Measurements from ENCODE around the gene NUDT19. TPM values are rescaled to one million over a fixed set of nuclear protein-coding genes. Genes with fewer than 3 reads are reported as not detected.

Gene NUDT19
- total RNA-seq, 1 donor from 2014 or later: 5.3 TPM

DNA sequence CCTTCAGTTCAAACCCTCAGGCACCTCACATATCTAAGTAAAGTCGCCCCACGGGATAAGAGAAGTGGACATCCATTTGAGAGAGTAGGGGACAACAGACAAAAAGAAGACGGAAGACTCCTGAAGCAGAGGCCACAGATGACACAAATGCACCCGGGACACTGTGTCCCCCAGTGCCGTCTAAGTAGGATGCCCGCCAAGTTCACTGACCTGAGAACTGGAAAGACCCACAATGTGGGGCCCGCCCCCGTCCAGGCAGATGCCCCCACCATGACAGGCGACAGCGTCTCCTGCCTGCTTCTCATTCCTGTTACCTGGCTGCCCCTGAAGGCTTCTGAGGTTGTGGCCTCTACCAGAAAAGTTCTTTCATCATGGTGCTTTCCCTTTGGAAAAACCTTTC, 33.5 kb upstream of the NUDT19 start:
- Mint-ChIP-seq H3K9me3 (ENCODE audit: unreplicated experiment) (no peaks in the 10 kb centered on the region), H3K27ac (ENCODE audit: unreplicated experiment) (no peak overlapping the region), H3K4me3 (ENCODE audit: unreplicated experiment) (no peak overlapping the region), H3K27me3 (ENCODE audit: unreplicated experiment) (peaks cover 3% of the 10 kb centered on the region), H3K36me3 (ENCODE audit: low read depth, unreplicated experiment) (no peaks in the 10 kb centered on the region), H3K4me1 (ENCODE audit: unreplicated experiment) (no peaks in the 10 kb centered on the region)
- no peak for DNase-seq (ENCODE audit: low spot score)
- TF ChIP-seq, protein P1, sequence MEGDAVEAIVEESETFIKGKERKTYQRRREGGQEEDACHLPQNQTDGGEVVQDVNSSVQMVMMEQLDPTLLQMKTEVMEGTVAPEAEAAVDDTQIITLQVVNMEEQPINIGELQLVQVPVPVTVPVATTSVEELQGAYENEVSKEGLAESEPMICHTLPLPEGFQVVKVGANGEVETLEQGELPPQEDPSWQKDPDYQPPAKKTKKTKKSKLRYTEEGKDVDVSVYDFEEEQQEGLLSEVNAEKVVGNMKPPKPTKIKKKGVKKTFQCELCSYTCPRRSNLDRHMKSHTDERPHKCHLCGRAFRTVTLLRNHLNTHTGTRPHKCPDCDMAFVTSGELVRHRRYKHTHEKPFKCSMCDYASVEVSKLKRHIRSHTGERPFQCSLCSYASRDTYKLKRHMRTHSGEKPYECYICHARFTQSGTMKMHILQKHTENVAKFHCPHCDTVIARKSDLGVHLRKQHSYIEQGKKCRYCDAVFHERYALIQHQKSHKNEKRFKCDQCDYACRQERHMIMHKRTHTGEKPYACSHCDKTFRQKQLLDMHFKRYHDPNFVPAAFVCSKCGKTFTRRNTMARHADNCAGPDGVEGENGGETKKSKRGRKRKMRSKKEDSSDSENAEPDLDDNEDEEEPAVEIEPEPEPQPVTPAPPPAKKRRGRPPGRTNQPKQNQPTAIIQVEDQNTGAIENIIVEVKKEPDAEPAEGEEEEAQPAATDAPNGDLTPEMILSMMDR (IDR thresholded peaks at IDR 0.05; ENCODE audit: unreplicated experiment): no peak

DNA sequence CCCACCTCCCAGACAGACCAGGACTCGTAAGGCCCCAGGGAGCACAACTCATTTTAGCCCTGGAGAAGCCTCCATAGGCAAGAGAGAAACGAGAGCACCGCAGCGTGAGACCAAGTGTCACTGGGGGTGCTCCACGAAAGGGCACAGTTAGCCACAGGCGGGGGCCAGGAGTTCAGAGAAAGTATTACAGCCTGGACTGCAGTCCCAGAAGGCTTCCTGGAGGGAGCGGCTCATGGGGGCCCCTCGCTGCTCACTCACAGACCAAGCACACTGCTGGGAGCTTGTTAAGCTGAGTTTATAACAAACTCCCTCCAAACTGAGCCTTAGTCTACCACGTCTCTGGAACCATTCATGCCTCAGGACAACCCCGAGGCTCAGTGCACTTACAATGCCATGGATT, 33.1 kb upstream of the NUDT19 start:
- DNase-seq (ENCODE audit: low spot score): no peak
- Mint-ChIP-seq H3K36me3 (ENCODE audit: low read depth, unreplicated experiment) (no peaks in the 10 kb centered on the region), H3K4me1 (ENCODE audit: unreplicated experiment) (no peaks in the 10 kb centered on the region), H3K4me3 (ENCODE audit: unreplicated experiment) (no peak overlapping the region), H3K27me3 (ENCODE audit: unreplicated experiment) (peaks cover 3% of the 10 kb centered on the region), H3K27ac (ENCODE audit: unreplicated experiment) (no peak overlapping the region), H3K9me3 (ENCODE audit: unreplicated experiment) (no peaks in the 10 kb centered on the region)
- TF ChIP-seq, protein P1 (IDR thresholded peaks at IDR 0.05; ENCODE audit: unreplicated experiment): no peak

DNA sequence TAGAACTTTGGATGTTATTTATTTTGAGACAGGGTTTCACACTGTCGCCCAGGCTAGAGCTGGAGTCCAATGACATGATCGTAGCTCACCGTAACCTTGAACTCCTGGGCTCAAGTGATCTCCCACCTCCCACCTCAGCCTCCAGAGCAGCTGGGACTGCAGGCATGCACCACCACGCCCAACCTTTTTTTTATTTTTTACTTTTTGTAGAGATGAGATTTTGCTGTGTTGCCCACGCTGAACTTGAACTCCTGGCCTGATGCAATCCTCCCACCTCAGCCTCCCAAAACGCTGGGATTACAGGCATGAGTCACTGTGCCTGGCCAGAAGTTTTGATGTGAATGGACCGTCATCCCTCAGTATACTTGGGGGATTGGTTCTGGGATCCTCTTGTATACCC, 30.3 kb upstream of the NUDT19 start:
- DNase-seq (ENCODE audit: low spot score): no peak
- Mint-ChIP-seq H3K4me3 (ENCODE audit: unreplicated experiment) (no peak overlapping the region), H3K36me3 (ENCODE audit: low read depth, unreplicated experiment) (no peaks in the 10 kb centered on the region), H3K4me1 (ENCODE audit: unreplicated experiment) (no peaks in the 10 kb centered on the region), H3K9me3 (ENCODE audit: unreplicated experiment) (no peaks in the 10 kb centered on the region), H3K27ac (ENCODE audit: unreplicated experiment) (no peak overlapping the region), H3K27me3 (ENCODE audit: unreplicated experiment) (no peaks in the 10 kb centered on the region)
- TF ChIP-seq, protein P1 (IDR thresholded peaks at IDR 0.05; ENCODE audit: unreplicated experiment): no peak

DNA sequence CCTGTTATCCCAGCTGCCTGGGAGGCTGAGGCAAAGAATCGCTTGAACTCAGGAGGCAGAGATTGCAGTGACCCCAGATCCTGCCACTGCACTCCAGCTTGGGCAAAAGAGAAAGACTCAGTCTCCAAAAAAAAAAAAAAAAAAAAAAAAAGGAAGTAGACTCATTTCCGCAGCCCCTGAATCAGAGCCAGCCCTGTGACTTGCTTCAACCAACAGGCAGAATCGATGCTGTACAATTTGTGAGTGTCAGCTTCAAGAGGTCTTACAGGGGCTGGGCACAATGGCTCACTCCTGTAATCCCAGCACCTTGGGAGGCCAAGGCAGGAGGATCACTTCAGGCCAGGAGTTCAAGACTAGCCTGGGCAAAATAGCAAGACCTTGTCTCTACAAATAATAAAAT, 29.4 kb upstream of the NUDT19 start:
- TF ChIP-seq, protein P1 (IDR thresholded peaks at IDR 0.05; ENCODE audit: unreplicated experiment): no peak
- H3K4me1 Mint-ChIP-seq (ENCODE audit: unreplicated experiment): no peaks in the 10 kb centered on the region
- H3K4me3 Mint-ChIP-seq (ENCODE audit: unreplicated experiment): no peak overlapping the region
- no peaks in the 10 kb centered on the region for H3K36me3 Mint-ChIP-seq (ENCODE audit: low read depth, unreplicated experiment)
- DNase-seq (ENCODE audit: low spot score): no peak
- H3K27ac Mint-ChIP-seq (ENCODE audit: unreplicated experiment): no peak overlapping the region
- H3K27me3 Mint-ChIP-seq (ENCODE audit: unreplicated experiment): no peaks in the 10 kb centered on the region
- H3K9me3 Mint-ChIP-seq (ENCODE audit: unreplicated experiment): no peaks in the 10 kb centered on the region

DNA sequence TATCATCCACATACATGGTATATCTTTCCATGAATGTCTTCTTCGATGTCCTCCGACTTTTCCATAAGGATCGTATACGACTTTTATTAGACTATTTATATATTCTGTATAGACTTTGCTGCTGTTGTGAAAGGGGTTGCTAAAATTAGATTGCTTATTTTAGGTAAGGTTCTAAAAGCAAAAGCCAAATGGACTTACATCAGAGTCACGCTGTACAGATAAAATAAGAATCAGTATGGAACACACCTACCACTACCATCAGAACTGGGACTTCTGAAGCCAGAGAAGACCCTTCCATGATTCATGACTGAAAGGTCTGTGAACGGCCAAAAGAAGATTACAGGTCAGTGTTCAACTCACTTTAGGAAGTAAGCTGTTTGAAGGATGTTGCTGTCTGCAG, 25.5 kb upstream of the NUDT19 start:
- no peaks in the 10 kb centered on the region for H3K4me1 Mint-ChIP-seq (ENCODE audit: unreplicated experiment)
- H3K36me3 Mint-ChIP-seq (ENCODE audit: low read depth, unreplicated experiment): no peaks in the 10 kb centered on the region
- DNase-seq (ENCODE audit: low spot score): no peak
- H3K27me3 Mint-ChIP-seq (ENCODE audit: unreplicated experiment): peaks cover 3% of the 10 kb centered on the region
- no peak overlapping the region for H3K27ac Mint-ChIP-seq (ENCODE audit: unreplicated experiment)
- TF ChIP-seq, protein P1 (IDR thresholded peaks at IDR 0.05; ENCODE audit: unreplicated experiment): no peak
- no peaks in the 10 kb centered on the region for H3K9me3 Mint-ChIP-seq (ENCODE audit: unreplicated experiment)
- H3K4me3 Mint-ChIP-seq (ENCODE audit: unreplicated experiment): no peak overlapping the region
